ENCODE results near the gene VIPR2.

DNA sequence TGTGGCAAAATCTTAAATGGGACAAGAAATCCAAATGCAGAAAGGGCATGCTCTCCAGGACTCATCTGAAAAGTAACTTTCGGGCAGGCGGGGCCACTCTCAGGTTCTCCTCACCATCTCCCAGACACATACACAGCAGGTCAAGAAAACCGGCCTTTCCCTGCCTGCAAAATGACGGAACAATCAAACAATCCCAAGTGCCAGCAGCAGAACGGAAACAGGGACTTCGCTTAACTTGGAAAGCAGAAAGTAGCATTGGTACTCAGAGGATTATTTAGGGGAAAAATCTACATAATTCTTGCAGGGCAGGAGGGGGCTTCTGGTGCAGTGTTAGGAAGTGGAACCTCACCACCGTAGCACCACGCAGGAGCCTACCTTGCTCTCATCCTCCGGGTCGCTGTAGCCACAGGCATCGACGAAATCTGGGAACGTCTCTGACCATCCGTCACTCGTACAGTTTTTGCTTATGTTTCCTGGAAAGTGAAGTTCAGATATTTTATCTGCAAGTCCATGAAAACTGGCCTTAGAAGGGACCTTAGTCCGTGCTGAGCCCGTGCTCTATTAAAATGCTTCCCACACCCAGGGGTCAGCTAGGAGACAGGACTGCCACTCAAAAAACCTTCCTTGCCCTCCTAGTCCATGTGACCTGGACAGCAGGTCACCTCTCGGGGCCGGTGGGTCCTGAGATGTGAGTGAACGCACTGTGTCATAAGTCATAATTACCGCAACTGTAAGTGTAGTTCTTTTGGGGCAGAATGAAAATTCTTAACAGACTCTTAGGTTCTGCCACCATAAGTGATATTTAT is 41.1 kb downstream of the VIPR2 start:
- TF ChIP-seq, protein P1, sequence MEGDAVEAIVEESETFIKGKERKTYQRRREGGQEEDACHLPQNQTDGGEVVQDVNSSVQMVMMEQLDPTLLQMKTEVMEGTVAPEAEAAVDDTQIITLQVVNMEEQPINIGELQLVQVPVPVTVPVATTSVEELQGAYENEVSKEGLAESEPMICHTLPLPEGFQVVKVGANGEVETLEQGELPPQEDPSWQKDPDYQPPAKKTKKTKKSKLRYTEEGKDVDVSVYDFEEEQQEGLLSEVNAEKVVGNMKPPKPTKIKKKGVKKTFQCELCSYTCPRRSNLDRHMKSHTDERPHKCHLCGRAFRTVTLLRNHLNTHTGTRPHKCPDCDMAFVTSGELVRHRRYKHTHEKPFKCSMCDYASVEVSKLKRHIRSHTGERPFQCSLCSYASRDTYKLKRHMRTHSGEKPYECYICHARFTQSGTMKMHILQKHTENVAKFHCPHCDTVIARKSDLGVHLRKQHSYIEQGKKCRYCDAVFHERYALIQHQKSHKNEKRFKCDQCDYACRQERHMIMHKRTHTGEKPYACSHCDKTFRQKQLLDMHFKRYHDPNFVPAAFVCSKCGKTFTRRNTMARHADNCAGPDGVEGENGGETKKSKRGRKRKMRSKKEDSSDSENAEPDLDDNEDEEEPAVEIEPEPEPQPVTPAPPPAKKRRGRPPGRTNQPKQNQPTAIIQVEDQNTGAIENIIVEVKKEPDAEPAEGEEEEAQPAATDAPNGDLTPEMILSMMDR (conservative IDR thresholded peaks at IDR 0.05; ENCODE audit: low read depth, low read length) = no peak
- TF ChIP-seq EZH2 (IDR thresholded peaks at IDR 0.05; ENCODE audit: borderline replicate concordance, low read depth, low read length, poor library complexity, severe bottlenecking) = no peak
